ENCODE results near the gene TBL1X.
"Not testable (repeated sequence)": the region's sequence is repeated elsewhere in the genome, so short reads cannot be mapped to it uniquely, and the experiment has no call there.

Gene TBL1X

DNA sequence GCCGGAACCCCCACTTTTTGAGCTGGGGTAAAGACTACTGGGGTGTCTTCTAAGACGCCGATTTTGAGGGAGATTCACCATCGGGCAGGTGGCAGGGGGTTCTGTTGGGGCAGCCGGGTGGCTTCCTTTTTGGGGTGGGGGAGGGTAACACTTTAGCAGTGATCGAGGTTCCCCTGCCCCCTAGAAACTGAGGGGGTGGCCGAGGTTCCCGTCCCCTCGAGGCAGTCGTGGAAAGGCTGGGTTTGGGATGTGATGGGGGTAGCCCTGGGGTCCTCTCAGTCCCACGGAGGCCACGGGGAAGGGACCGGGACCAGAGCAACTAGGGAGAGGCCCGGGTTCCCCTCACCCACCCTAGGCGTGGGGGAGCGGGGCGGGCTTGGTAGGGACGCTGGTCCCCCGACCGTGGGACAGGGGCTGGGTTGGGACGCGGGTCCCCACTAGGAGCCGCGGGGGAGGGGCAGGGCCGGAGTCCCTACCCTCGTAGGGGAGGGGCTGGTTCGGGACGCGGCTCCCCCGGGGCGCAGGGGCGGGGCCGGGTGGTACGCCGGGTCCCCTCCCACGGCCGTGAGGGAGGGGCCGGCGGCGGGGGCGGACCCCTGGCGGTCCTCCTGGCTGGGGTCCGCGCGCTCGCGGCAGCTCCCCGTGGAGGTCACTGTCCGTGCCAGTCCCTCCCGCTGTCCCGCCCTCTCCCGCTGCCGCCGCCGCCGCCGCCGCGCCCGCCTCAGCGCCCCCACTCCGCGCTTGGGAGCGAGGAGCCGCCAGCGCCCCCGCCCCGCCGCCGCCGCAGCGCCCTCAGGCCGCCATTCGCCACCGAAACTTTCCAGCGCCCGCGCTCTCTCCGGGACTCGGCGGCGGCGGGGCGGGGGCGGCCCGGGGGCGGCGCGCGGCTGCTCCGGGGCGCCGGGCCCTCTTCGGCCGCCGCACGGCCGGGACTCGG, at the start of gene TBL1X:
TBL1X (plus strand) TSS at position 624 of the 937 bp plus-strand sequence. CDS start 188,529 bp downstream, outside the sequence.
- H3K9me3 ChIP-seq (ENCODE audit: control insufficient read depth, insufficient read depth, low read depth, low read length) = no peaks in the 10 kb centered on the region
- H3K9ac ChIP-seq (ENCODE audit: low read length) = peak within 1 kb of the TSS; percentile 79
- H3K27ac ChIP-seq (ENCODE audit: low read depth, low read length) = peak within 1 kb of the TSS; percentile 58; the same call in 1 of the 2 replicates
- H3K4me1 ChIP-seq (ENCODE audit: control insufficient read depth, insufficient read depth, low read length) = peaks cover 34% of the 10 kb centered on the region
- no peaks in the 10 kb centered on the region; the same call in 1 of the 2 replicates for H3K36me3 ChIP-seq (ENCODE audit: control insufficient read depth, insufficient read depth, low read length)
- peaks cover 21% of the 10 kb centered on the region for H3K27me3 ChIP-seq (ENCODE audit: control insufficient read depth, insufficient read depth, low read length)
- peak within 1 kb of the TSS; percentile 69 for H3K4me3 ChIP-seq (ENCODE audit: low read depth, low read length)

DNA sequence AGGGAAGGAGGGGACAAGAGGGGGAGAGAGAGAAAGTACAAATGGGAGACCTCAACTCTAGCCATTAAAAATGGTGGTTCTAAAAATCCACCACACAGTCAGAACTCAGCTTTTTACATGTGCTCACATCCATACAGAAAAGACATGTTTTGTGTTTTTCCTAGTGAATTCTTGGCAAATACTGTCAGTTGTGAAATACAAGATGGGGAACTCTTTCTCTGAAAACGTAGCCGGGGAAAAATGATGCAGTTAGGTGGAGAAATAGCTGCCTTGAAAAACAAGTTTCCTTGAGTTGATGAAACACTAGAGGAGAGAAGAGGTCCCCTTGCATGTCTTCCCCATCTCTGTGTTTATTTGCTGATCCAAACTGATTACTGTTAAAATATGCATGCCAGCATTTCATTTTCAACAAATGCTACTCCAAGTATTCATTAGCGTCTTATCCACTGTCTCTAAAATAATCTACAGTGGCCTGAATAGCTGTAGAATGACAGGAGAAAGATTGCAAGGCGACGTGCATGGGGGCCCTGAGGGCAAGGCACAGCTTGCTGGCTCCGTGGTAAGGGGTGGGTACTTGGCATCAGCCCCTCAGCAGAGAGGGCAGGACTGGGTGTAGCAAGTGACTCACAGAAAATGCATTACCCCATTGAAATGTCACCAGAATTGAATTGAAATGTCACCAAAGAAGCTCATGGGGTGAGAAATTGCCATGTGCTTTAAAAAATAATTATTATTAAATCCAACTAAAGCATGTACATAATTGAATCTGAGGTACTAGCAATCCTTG, 48.1 kb upstream of the TBL1X start:
- H3K9me3 ChIP-seq (ENCODE audit: control insufficient read depth, insufficient read depth, low read depth, low read length) = no peaks in the 10 kb centered on the region
- H3K4me3 ChIP-seq (ENCODE audit: low read depth, low read length) = no peak overlapping the region
- H3K27me3 ChIP-seq (ENCODE audit: control insufficient read depth, insufficient read depth, low read length) = no peaks in the 10 kb centered on the region; the same call in 1 of the 2 replicates
- no peak overlapping the region for H3K27ac ChIP-seq (ENCODE audit: low read depth, low read length)
- H3K9ac ChIP-seq (ENCODE audit: low read length) = no peak overlapping the region
- peaks cover 14% of the 10 kb centered on the region for H3K4me1 ChIP-seq (ENCODE audit: control insufficient read depth, insufficient read depth, low read length)
- H3K36me3 ChIP-seq (ENCODE audit: control insufficient read depth, insufficient read depth, low read length) = no peaks in the 10 kb centered on the region

DNA sequence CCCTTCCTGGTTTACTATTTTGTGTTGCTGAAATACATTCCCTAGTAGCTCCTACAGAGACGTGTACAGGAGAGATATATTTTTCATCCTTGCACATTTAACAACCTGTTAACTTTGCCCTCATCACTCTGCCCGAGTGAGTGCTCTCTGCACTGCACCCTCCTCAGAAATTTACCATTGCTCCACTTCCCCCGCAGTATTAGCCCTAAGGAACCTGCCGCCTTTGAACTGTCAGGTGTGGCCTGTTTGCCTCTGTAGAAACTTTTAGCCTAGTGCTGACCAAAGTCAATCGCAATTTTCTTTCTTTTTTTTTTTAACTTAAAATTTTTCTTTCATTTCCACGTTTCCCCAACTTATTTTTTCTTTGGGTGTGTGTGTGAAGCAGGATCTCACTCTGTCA, 46.6 kb upstream of the TBL1X start:
- Histone ChIP-seq H3K36me3 (ENCODE audit: control insufficient read depth, insufficient read depth, low read length) (no peaks in the 10 kb centered on the region), H3K27me3 (ENCODE audit: control insufficient read depth, insufficient read depth, low read length) (no peaks in the 10 kb centered on the region; the same call in 1 of the 2 replicates), H3K9me3 (ENCODE audit: control insufficient read depth, insufficient read depth, low read depth, low read length) (no peaks in the 10 kb centered on the region), H3K27ac (ENCODE audit: low read depth, low read length) (no peak overlapping the region), H3K4me1 (ENCODE audit: control insufficient read depth, insufficient read depth, low read length) (peaks cover 14% of the 10 kb centered on the region), H3K4me3 (ENCODE audit: low read depth, low read length) (no peak overlapping the region), H3K9ac (ENCODE audit: low read length) (no peak overlapping the region)

DNA sequence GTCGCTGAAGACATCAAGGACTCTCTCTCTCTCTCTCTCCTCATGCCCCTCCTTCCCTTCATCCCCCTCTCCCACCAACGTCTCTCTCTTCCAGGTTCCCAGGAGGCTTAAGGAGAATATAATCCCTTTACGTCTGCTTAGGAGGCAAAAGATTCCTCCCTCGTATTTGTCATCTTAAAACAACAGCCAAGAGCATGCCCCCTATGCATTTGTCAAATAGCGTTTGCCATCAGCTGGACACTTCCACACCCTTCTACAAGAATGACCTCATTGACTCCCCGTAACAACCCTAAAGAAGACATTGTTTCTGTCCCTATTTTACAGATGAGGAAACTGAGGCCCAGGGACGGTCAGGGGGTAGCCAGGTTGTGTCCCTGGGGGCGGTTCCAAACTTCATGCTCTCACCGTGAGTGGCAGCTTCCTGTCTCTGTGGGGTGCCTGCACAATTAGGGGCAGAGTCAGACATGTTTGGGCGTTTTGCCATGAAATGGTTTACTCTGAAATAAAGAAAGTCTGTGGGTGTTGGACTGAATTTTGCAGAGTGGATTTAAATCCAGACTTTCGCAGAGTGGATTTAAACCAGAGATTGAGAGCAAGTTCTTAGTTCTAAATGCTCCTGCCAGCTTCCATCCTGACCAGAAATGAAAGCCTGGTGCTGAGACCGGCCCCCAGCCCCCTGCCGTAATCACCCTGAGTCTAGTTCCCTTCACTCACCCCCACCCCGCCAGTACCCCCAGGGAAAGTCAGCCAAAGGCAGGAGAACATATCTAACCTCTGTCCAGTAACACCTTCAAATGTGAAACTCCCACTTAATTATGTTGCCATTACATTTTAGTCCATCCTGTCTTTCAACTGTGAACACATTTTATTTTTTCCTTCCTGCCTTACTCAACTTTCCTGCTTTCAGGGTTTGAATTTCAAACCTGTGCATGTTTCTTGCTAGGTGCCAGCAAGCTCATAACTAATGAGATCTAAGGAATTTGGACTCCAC, 44.3 kb upstream of the TBL1X start:
- H3K36me3 ChIP-seq (ENCODE audit: control insufficient read depth, insufficient read depth, low read length) = no peaks in the 10 kb centered on the region
- H3K4me3 ChIP-seq (ENCODE audit: low read depth, low read length) = no peak overlapping the region
- peaks cover 4% of the 10 kb centered on the region for H3K9me3 ChIP-seq (ENCODE audit: control insufficient read depth, insufficient read depth, low read depth, low read length)
- no peak overlapping the region for H3K9ac ChIP-seq (ENCODE audit: low read length)
- H3K4me1 ChIP-seq (ENCODE audit: control insufficient read depth, insufficient read depth, low read length) = peaks cover 14% of the 10 kb centered on the region
- H3K27me3 ChIP-seq (ENCODE audit: control insufficient read depth, insufficient read depth, low read length) = no peaks in the 10 kb centered on the region; the same call in 1 of the 2 replicates
- no peak overlapping the region for H3K27ac ChIP-seq (ENCODE audit: low read depth, low read length)

DNA sequence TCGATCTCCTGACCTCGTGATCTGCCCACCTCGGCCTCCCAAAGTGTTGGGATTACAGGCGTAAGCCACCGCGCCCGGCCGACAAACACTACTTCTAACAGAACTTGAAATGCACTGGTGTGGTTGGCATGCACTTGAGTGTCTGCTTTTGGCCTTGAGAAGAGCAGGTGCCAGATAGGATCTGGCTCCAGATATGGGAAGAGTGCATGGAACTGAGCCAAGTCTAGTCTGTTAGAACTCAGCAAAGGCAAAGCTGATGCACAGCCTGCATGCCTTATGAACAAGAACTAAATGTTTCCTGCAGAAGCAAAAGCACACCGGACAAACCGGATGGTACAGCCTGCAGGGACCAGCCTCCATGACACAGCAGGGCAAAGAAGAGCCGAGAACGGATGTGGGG, 35.1 kb upstream of the TBL1X start:
- Histone ChIP-seq H3K9ac (ENCODE audit: low read length) (no peak overlapping the region), H3K27me3 (ENCODE audit: control insufficient read depth, insufficient read depth, low read length) (no peaks in the 10 kb centered on the region), H3K4me3 (ENCODE audit: low read depth, low read length) (no peak overlapping the region), H3K9me3 (ENCODE audit: control insufficient read depth, insufficient read depth, low read depth, low read length) (peaks cover 9% of the 10 kb centered on the region; the same call in 1 of the 2 replicates), H3K4me1 (ENCODE audit: control insufficient read depth, insufficient read depth, low read length) (peaks cover 10% of the 10 kb centered on the region; the same call in 1 of the 2 replicates), H3K36me3 (ENCODE audit: control insufficient read depth, insufficient read depth, low read length) (no peaks in the 10 kb centered on the region), H3K27ac (ENCODE audit: low read depth, low read length) (no peak overlapping the region)

DNA sequence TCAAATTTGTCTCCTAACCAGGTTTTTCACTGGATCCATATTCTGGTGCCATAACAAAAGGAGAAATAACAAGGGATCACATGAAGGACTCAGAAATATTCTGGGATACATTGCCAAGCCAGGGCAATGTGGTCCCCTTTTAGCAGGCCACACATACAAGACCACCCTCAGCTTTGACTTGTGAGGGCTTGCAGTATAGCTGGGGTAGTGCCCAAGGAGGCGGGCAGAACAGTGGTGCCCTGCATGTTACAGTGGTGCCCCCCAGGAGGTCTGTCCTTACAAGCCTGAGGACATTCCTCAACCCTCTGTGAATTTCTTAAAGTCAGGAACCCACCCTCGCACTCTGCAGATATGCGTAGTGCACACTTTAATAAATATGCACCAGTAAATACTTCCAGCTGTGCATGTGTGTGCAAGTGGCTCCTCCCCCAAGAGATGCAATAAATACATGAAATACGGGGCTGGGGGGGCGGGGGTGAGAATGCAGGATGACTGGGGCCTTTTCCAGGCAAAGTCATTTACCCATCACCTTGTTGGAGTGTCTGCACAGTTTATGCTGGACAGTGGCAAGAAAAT, 34.4 kb upstream of the TBL1X start:
- H3K27ac ChIP-seq (ENCODE audit: low read depth, low read length) = no peak overlapping the region
- H3K27me3 ChIP-seq (ENCODE audit: control insufficient read depth, insufficient read depth, low read length) = no peaks in the 10 kb centered on the region
- no peak overlapping the region for H3K4me3 ChIP-seq (ENCODE audit: low read depth, low read length)

DNA sequence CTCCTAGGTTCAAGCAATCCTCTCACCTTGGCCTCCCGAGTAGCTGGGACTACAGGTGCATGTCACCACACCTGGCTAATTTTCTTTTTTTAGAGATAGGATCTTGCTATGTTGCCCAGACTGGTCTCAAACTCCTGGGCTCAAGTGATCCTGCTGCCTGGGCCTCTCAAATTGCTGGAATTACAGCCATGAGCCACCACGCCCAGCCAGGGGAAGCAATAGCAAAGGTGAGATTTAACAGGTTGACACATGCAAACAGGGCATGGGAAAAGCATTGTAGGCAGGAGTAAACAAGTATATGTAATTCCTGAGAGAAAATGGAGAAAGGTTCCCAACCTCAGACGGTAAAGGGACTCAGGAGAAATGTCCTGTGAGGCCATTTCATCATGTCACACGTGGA, 33.6 kb upstream of the TBL1X start:
- H3K27ac ChIP-seq (ENCODE audit: low read depth, low read length) = no peak overlapping the region
- H3K27me3 ChIP-seq (ENCODE audit: control insufficient read depth, insufficient read depth, low read length) = no peaks in the 10 kb centered on the region
- H3K36me3 ChIP-seq (ENCODE audit: control insufficient read depth, insufficient read depth, low read length) = no peaks in the 10 kb centered on the region
- H3K9me3 ChIP-seq (ENCODE audit: control insufficient read depth, insufficient read depth, low read depth, low read length) = 0 out of 2 replicates have a peak, but pooled peaks cover 7% of the 10 kb centered on the region
- peaks cover 10% of the 10 kb centered on the region; the same call in 1 of the 2 replicates for H3K4me1 ChIP-seq (ENCODE audit: control insufficient read depth, insufficient read depth, low read length)
- no peak overlapping the region for H3K4me3 ChIP-seq (ENCODE audit: low read depth, low read length)
- no peak overlapping the region for H3K9ac ChIP-seq (ENCODE audit: low read length)

More for the DNA sequence above, 34.4 kb upstream of the TBL1X start:
- Histone ChIP-seq H3K36me3 (ENCODE audit: control insufficient read depth, insufficient read depth, low read length) (no peaks in the 10 kb centered on the region), H3K4me1 (ENCODE audit: control insufficient read depth, insufficient read depth, low read length) (peaks cover 10% of the 10 kb centered on the region; the same call in 1 of the 2 replicates), H3K9ac (ENCODE audit: low read length) (no peak overlapping the region), H3K9me3 (ENCODE audit: control insufficient read depth, insufficient read depth, low read depth, low read length) (peaks cover 9% of the 10 kb centered on the region; the same call in 1 of the 2 replicates)

DNA sequence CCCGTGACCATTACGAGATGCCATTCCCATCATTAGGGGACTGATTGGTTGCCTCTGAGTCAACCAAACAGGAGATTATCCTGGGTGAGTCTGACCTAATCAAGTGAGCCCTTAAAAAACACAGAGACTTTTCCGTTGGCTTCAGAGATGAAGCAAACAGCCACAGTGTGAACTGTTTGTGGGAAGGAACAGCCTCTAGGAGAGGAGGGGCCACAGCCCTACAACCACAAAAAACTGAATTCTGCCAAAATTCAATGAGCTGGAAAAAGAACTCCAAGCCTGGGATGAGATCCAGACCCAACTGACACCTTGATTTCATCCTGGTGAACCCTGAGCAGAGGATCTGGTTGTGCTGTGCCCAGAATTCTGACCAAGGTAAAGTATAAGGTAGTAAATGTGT, 31.3 kb upstream of the TBL1X start:
- H3K9ac ChIP-seq (ENCODE audit: low read length) = no peak overlapping the region
- no peak overlapping the region for H3K4me3 ChIP-seq (ENCODE audit: low read depth, low read length)
- H3K36me3 ChIP-seq (ENCODE audit: control insufficient read depth, insufficient read depth, low read length) = no peaks in the 10 kb centered on the region
- H3K9me3 ChIP-seq (ENCODE audit: control insufficient read depth, insufficient read depth, low read depth, low read length) = no peaks in the 10 kb centered on the region
- no peaks in the 10 kb centered on the region for H3K27me3 ChIP-seq (ENCODE audit: control insufficient read depth, insufficient read depth, low read length)
- peaks cover 12% of the 10 kb centered on the region; the same call in 1 of the 2 replicates for H3K4me1 ChIP-seq (ENCODE audit: control insufficient read depth, insufficient read depth, low read length)
- no peak overlapping the region for H3K27ac ChIP-seq (ENCODE audit: low read depth, low read length)

DNA sequence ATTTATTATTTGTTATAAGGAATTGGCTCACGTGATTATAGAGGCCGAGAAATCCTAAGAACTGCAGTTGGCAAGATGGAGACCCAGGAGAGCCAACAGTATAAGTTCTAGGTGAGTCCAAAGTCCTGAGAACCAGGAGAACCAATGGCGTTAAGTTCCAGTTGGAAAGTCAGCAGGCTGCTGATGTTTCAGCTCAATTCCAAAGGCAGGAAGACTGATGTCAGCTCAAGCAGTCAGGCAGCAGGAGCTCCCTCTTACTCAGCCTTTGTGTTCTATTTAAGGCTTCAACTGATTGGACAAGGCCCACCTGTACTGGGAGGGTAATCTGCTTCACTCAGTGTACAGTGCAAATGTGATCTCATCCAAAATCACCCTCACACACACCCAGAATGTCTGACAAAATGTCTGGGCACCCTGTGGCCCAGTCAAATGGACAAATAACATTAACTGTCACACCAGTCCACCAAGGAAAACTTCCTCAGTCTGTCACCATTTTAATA, 30.8 kb upstream of the TBL1X start:
- Histone ChIP-seq H3K9ac (ENCODE audit: low read length) (no peak overlapping the region), H3K4me3 (ENCODE audit: low read depth, low read length) (no peak overlapping the region), H3K4me1 (ENCODE audit: control insufficient read depth, insufficient read depth, low read length) (peaks cover 12% of the 10 kb centered on the region; the same call in 1 of the 2 replicates), H3K9me3 (ENCODE audit: control insufficient read depth, insufficient read depth, low read depth, low read length) (no peaks in the 10 kb centered on the region), H3K36me3 (ENCODE audit: control insufficient read depth, insufficient read depth, low read length) (no peaks in the 10 kb centered on the region), H3K27ac (ENCODE audit: low read depth, low read length) (no peak overlapping the region), H3K27me3 (ENCODE audit: control insufficient read depth, insufficient read depth, low read length) (no peaks in the 10 kb centered on the region)

DNA sequence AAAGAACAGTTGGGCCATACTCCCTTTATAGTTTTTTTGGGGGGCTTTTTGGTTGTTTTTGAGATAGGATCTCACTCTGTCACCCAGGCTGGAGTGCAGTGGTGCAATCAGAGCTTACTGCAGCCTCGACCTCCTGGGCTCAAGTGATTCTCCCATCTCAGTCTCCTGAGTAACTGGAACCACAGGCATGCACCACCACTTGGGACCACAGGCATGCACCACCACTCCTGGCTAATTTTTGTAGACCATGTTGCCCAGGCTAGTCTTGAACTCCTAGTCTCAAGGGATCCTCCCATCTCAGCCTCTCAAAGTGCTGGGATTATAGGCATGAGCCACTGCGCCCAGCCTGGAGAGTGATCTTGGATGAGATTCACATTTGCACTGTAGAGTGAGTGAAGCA, 29.8 kb upstream of the TBL1X start:
- not testable (repeated sequence) for H3K9me3 ChIP-seq (ENCODE audit: control insufficient read depth, insufficient read depth, low read depth, low read length); H3K27me3 ChIP-seq (ENCODE audit: control insufficient read depth, insufficient read depth, low read length); H3K4me3 ChIP-seq (ENCODE audit: low read depth, low read length); H3K4me1 ChIP-seq (ENCODE audit: control insufficient read depth, insufficient read depth, low read length); H3K27ac ChIP-seq (ENCODE audit: low read depth, low read length); H3K36me3 ChIP-seq (ENCODE audit: control insufficient read depth, insufficient read depth, low read length); H3K9ac ChIP-seq (ENCODE audit: low read length)

Measured in HUES6 (cell line).